ENCODE results near the gene CIC.

Gene CIC

GRCh38 chr19:42290136-42290522 is 21.1 kb downstream of the CIC start:
- no peak for DNase-seq

- peak in 1 of 2 experiments; percentile 66 for DNase-seq
Measured at GRCh38 chr19:42290523-42291434, 21.7 kb downstream of the CIC start.

GRCh38 chr19:42291435-42291810 is 22.4 kb downstream of the CIC start:
- DNase-seq = peak in 1 of 2 experiments; percentile 38

- DNase-seq = no peak
Measured at GRCh38 chr19:42292042-42292960, 23.2 kb downstream of the CIC start.

DNA sequence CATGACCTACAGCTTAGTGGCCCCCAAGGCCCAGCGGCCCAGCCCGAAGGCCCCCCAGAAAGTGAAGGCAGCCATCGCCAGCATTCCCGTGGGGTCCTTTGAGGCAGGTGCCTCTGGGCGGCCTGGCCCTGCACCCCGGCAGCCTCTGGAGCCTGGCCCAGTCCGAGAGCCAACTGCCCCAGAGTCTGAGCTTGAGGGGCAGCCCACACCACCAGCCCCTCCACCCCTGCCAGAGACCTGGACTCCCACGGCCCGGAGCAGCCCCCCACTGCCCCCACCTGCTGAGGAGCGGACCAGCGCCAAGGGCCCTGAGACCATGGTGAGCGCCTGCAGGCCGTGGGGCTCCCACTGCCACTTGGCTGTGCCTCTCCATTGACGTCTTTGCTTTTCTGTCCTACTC is 23.9 kb downstream of the CIC start:
- no peak for DNase-seq

- DNase-seq = no peak
Measured at GRCh38 chr19:42293540-42293939, 24.5 kb downstream of the CIC start.

GRCh38 chr19:42293948-42294347 is 24.9 kb downstream of the CIC start:
- no peak for DNase-seq

DNA sequence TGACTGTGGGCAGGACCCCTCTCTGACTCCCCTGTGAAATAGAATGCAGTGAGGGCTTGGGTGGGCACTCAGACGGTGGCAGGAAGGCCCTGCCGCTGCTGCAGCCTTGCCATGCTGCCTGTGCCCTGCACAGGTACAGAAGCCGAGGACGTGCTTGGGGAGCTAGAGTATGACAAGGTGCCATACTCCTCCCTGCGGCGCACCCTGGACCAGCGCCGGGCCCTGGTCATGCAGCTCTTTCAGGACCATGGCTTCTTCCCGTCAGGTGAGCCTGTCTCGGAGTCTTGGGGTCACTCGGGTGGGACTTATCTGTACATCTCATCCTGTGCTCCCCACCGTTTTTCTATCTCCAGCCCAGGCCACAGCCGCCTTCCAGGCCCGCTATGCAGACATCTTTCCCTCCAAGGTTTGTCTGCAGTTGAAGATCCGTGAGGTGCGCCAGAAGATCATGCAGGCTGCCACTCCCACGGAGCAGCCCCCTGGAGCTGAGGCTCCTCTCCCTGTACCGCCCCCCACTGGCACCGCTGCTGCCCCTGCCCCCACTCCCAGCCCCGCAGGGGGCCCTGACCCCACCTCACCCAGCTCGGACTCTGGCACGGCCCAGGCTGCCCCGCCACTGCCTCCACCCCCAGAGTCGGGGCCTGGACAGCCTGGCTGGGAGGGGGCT is 25.6 kb downstream of the CIC start:
- DNase-seq = no peak

GRCh38 chr19:42295342-42295741 is 26.3 kb downstream of the CIC start:
- DNase-seq = no peak

GRCh38 chr19:42295831-42296525 is 26.9 kb downstream of the CIC start:
- DNase-seq = peak; percentile 60 to 92

- DNase-seq = no peak
Measured at GRCh38 chr19:42297039-42297438, 28.0 kb downstream of the CIC start.

GRCh38 chr19:42301646-42302203 is 32.7 kb downstream of the CIC start, which contains the start of gene PRR19:
PRR19 (plus strand) TSS chr19:42302132; CDS start chr19:42309585, 7,453 bp downstream.
- DNase-seq = peak; percentile 69 to 80

DNA sequence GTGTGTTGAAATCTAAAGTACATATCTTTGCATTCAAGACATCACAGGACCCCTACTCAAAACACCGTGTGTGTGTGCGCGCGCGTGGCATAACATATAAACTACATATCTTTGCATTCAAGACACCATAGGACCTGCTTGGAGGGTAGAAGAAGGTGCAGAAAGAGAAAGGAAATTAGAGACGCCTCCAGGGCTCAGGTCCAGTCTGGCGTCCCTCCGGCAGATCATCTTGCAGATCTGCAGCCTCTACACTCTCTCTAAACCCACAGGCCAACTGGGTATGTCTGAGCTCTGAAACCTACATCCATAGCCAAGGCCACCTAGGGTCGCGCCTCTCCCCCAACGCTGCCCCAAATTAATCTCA is 34.0 kb downstream of the CIC start:
- no peak for DNase-seq

DNA sequence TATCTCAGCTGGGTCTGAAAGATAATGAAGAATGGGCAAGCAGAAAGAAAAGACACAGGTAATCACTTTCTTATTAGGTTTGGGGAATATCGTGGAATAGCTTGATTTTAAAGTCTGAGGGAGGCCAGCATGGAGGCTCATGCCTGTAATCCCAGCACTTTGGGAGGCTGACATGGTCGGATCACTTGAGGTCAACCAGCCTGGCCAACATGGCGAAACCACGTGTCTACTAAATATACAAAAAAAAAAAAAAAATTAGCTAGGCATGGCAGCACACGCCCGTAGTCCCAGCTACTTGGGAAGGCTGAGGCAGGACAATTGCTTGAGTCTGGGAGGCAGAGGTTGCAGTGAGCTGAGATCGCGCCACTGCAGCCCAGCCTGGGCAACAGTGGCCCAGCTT is 34.8 kb downstream of the CIC start:
- DNase-seq = no peak

GRCh38 chr19:42306646-42307045 is 37.6 kb downstream of the CIC start:
- no peak for DNase-seq

DNA sequence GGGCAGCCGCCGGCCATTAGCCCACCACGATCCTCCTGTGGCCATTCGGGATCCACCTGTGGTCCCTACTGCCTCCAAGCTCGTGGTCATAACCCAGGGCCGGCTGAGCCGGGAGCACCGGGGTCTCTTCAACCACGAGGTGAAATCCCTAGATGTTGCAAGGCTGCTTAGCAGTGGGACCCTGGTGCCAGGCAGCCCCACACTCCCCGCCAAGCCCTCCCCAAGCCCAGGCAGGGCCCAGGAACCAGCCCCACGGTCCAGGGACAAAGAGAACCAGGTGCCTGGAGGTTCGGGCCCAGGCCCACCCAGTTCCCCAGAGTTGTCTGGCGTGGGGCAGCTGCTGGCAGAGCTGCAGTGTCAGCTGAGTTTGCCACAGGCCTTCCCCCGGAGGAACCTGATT is 40.6 kb downstream of the CIC start:
- no peak for DNase-seq

DNA sequence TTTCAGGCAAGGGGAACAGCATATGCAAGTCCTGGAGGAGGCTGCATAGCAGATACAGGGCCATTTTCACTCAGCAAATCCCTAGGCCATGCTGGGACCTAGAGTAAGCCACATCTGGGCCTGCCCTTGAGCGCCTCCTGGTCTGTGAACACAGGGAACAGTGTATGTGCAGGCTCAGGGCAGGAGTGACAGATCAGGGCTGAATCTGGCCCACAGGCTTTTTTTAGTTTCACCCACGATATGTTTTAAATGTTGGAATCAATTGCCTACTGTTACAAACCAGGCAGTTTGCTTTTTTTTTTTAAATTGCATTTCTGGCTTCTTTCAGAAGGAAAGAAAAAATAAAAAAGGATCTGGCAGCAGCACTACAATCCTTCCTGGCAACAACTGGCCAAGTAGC is 42.6 kb downstream of the CIC start:
- peak in 1 of 2 experiments; percentile 40 for DNase-seq

GRCh38 chr19:42312370-42312769 is 43.3 kb downstream of the CIC start:
- no peak for DNase-seq

DNA sequence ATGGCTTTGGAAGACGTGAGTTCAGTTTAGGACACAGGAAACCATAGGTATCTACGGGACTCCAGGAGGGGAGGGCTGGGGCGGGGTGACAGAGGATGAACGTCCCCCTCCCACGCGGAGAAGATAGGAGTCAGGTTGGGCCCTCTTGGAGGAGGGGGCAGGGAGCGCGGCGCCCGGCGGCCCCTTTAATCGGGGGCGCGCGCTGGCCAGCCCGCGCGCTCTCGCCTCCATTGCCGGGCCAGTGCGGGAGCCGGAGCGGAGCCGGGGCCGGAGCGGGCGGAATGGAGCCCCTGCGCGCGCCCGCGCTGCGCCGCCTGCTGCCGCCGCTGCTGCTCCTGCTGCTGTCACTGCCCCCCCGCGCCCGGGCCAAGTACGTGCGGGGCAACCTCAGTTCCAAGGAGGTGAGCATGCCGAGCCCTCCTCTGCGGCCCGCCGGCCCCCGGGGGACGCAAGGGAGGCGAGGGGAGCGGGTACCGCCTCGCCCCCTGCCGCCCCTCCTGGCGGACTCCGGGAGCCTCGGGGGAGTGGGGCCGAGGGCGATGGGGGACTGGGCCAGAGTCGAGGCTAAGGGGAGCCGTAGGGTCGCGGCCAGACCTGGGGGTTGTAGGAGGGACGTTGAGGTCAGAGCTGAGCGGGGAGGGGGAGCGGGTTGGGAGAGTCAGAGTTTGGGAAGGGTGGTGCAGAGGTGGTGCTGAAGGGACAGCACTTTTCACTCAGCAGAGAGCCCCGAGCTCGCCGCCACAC is 44.2 kb downstream of the CIC start, which contains the start of gene TMEM145:
Gene TMEM145 (plus strand): TSS at position 214 of the 744 bp plus-strand sequence. CDS start 68 bp downstream, at position 282.
- DNase-seq = peak in 1 of 2 experiments; percentile 87

DNA sequence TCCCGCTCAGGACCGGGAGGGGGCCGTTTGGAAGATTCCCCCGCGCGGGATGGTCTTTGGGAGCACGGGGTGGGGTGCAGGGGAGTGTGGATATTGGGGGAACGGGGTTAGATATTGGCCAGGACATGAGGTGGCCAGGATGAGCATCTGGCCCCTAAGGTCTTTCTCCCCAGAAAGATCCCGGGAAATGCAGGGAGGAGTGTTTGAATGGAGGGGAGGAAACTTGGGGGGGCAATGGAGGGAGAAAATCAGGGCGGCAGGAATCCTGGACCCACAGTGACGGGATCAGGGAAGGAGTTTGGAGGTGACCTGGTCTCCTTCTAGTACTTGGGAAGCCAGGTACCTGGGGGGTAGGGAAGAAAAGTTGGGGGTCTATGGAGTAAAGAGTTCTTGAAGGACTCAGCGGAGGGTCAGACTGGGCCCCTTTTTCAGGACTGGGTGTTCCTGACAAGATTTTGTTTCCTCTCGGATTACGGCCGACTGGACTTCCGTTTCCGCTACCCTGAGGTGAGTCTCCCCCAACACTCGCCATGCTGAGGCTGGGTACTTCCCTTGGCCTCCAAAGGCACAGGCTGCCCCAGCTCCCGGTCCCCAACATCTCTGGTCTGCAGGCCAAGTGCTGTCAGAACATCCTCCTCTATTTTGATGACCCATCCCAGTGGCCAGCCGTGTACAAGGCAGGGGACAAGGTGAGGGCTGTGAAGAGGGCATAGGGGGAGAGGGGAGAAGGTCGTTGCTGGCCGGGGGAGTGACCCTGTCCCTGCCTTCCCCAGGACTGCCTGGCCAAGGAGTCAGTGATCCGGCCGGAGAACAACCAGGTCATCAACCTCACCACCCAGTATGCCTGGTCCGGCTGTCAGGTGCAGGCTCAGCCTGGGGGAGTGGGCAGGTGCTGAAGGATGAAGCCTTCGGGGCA is 45.0 kb downstream of the CIC start:
- no peak for DNase-seq

Data from NCI-H526 (cell line).